ENCODE data around the gene DBX2.
"Not testable (repeated sequence)": the region's sequence is repeated elsewhere in the genome, so short reads cannot be mapped to it uniquely, and the experiment has no call there.

DBX2 gene

GRCh38 chr12:45050751-45051571 lies at the start of gene DBX2:
Gene DBX2, minus strand, starts transcription at chr12:45051099. Its CDS starts 172 bp downstream, at chr12:45050927.
- no peak for DNase-seq

DNA sequence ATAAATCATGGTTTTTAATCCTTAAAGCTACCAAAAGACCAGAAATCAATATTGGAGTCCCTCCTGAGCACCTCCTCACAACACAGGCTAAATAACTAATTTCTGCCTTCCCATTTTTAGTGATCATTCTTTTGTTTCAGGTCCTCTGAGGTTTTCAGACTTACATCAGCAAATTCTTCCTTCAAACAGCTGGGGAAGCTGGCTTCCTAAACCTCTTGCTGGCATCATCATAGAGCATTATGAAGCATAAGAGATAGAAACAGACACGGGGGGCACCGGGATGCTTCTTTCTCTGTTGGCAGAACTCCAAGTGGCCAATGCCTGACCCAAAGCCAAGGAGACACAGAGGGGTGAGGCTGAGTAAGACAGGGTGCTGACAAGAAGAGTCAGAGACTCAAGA lies 47.9 kb upstream of the DBX2 start:
- no peak for DNase-seq

DNA sequence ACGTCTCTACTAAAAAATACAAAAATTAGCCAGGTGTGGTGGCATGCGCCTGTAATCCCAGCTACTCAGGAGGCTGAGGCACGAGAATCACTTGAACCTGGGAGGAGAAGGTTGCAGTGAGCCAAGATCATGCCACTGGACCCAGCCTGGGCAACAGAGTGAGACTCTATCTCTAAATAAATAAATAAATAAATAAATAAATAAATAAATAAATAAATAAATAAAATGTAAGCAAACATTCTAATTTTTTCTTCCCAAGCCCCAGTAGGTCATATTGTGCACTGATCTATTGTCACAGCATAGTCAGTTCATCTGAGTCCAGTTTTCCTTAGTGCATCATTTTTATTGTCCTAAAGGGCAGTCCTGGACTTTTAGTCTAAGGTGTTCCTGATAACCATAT lies 44.5 kb upstream of the DBX2 start:
- not testable (repeated sequence) for DNase-seq

DNA sequence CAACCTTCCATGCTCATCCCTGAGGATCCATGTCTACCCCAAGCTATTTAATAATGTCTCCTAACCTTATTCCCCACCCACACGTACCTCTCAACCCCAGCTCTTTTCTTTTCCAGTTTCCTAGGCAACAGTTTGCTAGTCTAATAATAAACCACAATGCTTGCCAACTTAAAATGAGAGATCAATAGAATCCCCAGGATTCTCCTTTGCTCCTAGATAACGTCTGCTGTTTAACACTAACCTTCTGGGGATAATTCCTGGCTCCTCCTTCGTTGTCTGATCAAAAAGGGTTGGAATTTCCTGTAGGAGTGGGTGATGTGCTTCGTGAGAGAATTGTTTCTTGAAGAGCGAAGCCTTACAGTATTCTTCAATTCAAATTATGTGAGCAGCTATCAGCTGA lies 42.2 kb upstream of the DBX2 start:
- no peak for DNase-seq

GRCh38 chr12:45089411-45090075 lies 38.6 kb upstream of the DBX2 start:
- DNase-seq = no peak

DNA sequence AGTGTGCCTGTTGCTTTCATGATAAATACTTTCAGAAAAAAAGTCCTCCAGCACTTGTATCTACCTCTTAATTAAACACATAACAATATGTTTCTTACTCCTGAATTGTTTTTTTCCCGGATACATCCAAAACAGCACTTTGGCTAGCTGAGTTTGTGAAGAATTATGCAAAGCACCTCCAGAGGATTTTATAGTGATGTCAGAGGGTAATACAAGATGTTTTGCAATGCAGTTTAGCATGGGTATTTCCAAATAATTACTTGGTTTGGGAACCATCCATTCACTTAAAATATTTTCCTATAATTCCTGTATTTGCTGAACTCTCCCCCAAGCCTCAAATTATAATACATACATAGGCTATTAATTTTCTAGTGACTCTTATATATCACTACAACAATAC lies 37.7 kb upstream of the DBX2 start:
- DNase-seq = no peak

DNA sequence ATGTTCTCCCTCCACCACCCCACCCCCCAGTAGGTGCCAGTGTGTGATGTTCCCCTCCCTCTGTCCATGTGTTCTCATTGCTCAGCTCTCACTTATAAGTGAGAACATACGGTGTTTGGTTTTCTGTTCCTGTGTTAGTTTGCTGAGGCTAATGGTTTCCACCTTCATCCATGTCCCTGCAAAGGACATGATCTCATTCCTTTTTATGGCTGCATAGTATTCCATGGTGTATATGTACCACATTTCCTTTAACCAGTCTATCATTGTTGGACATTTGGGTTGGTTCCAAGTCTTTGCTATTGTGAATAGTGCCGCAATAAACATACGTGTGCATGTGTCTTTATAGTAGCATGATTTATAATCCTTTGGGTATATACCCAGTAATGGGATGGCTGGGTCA lies 33.3 kb upstream of the DBX2 start:
- not testable (repeated sequence) for DNase-seq

GRCh38 chr12:45077251-45077650 lies 26.4 kb upstream of the DBX2 start:
- no peak for DNase-seq

- no peak for DNase-seq
These were observed 25.6 kb upstream of the DBX2 start for GRCh38 chr12:45076417-45077026.

DNA sequence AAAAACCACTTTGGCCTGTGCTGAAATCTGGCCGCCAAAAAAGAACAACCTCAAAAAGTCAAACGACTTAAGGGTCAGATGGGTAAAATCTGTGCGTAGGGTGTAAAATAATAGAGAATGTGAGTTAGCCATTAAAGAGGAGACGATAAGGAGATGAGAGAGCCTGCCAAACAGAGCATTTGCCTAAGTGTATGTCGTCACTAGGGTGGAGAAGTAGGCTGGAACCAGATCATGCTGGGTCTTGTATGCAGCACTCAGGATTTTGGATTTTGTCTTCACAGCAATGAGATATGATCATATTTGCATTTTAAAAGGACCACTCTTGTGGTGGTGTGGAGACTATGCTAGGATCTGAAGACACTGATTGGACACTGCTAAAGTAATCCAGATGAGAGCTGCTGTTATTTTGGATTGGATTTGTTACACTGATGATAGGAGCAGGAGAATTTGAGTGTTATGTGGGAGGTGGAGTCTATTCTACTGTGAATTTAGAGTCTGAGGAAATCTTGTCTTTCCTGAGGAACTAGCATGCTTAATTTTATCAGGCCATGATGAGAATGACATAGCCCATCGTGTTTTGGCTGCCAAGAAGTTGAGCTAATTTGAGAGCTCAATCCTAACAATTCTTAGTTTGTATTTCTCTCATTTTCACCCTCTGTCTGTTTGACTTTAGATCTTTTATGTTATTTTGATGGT lies 24.8 kb upstream of the DBX2 start:
- DNase-seq = no peak

DNA sequence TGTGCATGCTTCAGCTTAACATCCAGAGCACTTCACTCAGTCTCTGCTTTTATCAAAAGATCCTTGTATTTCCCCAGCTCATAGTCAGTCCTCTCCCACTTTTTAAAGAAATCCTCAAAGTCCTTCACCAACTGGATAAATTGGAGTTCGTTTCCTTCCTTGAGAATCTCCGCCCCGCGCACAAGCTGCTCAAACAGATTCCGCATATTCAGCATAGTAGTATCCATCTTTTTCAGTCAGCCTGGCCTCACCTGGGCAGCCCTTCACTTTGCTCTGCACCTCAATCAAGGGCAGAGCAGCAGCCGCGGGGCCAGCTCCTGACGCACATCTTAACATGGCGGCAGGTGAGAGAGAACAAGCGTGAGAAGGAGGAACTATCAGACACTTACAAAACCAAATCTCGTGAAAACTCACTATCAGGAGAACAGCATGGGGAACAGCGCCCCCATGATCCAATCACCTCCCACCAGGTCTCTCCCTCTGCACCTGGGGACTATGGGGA lies 14.3 kb upstream of the DBX2 start:
- no peak for DNase-seq

DNA sequence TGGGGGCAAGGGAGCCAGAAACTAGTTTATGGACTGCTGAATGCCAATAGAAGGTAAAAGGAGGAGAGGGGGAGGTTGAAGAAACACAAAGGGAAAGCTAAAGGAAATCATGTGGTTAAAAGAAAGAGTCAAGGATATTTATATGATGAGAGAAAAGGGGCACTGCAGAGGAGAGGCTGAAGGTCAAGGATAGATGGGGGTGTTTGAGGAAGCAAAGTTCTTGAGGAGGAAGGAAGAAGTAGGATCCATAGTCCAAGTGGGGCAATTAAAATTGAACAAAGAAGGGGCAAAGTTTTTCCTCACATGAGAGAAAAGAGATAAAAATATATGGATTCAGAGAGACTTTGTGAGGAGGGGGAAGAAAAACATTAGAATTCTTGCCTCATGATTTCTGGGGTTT lies 10.1 kb upstream of the DBX2 start:
- no peak for DNase-seq

GRCh38 chr12:45051572-45052125 lies 750 bp upstream of the DBX2 start:
- DNase-seq = no peak

DNA sequence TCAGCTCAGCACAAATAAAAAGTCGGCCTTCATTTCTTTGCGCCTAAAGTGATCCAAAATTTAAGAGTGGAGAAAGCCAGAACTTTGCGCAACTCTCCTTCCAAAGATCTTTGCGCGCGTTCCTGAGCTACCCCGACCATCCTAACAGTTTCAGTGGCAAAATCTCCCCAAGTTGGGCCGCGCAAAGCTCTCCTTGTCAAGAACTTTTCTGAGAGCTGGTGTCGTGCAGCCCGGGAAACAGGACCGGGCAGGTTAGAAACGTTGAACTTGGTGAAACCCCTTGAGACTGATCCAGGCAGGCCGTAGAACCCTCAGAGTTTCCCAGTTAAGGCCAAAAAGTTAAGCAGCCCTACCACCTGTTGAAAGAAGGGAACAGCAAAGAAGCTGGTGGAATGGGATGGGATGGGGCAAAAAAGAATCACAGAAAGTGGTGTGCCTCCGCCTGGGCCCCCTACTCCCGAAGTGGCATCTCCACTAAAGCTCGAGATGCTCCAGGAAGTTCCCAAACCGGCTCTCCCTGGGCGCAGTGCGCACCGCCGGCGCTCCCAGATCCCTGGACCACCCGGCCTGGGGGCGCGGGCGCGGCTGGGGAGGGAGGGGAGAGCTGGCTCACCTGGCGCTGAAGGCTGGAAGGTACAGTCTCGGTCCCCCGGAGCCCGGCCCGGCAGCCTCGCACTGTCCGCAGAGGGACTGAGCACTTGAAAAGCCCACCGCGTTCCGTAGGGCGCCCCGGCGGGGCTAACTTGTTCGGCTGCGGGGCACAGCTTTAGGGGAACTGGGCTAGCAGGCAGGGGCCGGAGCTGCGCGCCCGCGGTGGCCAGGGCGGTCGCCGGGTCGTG lies 768 bp downstream of the DBX2 start:
- no peak for DNase-seq

- DNase-seq = no peak
These were observed 8.3 kb downstream of the DBX2 start for GRCh38 chr12:45042599-45042998.

DNA sequence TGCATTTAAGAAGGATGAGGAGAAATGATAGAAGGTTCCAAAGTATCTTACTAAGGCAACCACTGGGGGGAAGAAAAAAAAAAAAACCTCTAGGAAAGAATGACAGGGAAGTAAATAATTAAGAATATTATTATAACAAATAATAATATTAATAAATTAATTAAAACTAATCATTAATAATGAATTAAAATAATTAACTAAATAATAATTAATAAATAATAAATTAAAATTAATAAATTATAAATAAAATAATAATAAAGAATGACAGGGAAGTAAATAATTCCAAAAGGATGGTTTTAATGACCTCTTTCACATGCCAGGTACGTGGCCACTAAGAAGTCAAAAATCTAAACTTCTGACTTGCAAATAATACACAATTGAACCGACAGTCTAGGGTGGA lies 9.9 kb downstream of the DBX2 start:
- no peak for DNase-seq

DNA sequence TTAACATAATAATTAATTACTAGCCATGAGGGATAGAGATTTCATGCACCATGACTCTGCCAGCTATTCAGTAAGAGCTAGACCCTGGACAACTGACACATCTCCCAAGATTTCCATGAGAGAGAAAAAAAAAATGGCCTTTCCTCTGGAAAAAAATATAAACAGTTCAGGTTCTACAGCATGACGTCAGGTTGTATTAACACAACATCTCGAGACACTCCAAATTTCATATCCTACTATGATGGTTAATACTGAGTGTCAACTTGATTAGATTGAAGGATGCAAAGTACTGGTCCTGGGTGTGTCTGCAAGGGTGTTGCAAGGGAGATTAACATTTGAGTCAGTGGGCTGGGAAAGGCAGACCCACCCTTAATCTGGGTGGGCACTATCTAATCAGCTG lies 11.1 kb downstream of the DBX2 start:
- no peak for DNase-seq

GRCh38 chr12:45034861-45035265 lies 16.0 kb downstream of the DBX2 start:
- DNase-seq = no peak

DNA sequence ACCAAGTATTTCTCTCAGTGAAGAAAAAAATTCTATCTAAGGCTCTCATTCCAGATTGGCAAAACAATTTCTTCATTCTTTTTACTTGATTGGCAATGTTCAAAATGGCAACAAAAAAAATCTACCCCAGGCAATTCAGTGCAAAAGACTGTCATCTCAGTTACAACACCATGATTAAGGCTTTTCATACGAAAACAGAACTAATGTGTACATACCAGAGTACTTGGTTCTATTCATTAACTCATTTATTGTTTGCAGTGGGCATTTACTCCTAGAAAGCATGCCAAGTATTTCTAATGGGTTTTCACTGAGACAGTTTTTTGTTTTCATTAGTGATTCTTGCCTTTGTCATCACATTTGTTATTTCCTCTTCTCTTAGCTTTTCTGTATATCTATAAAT lies 33.0 kb downstream of the DBX2 start:
- no peak for DNase-seq

- no peak for DNase-seq
These were observed 36.5 kb downstream of the DBX2 start for GRCh38 chr12:45014396-45014795.

DNA sequence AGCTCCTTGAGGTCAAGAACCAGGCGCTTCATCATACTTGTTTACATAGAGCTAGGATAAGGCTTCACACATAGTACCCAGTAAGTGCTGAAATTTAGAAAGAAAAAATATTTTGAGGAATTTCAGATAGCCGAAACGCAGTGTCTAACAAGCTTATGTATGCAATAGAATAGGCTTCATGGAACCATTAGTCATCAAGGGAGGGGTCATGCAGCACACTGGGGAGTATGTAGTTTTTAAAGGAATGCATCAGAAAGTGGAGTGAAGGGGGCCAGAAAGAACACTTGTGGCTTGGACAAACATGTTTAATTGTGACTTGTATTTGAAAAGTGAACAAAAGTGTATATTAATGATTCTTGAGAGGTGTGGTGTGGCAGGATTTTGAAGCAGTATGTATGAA lies 38.1 kb downstream of the DBX2 start:
- no peak for DNase-seq

DNA sequence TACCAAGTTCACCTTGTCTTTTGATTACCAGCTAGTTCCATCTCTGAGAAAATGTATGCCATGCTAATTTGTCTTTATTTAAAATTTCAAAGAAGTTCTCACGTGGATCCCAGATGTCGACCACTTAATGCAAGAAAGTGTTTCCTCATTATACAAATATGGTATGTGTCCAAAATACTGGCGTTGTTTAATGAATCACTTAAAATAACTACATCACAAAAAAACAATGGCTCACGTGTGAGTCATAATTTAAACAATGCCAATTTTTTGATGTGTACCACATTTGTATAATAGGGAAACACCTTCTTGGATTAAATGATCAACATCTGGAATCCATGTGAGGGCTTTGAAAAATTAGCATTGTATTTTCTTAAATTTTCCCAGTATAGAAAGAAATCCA lies 40.8 kb downstream of the DBX2 start:
- no peak for DNase-seq

All from NCI-H226 (cell line).